Activated CD4-positive, CD25-positive, alpha-beta regulatory T cell treated with anti-CD3 and anti-CD28 coated beads, Interleukin-2, amount 50 U/mL, for 16 hours (primary cell): Measurements from ENCODE around the gene FGF22.
"Not testable (repeated sequence)": the region's sequence is repeated elsewhere in the genome, so short reads cannot be mapped to it uniquely, and the experiment has no call there.

ENCODE experiments used
- DNase-seq: peaks from one replicate; pipeline ENCODE4 v3.0.0-alpha.2; 2020; ENCODE audit warnings: low read depth, low spot score

FGF22 gene

DNA sequence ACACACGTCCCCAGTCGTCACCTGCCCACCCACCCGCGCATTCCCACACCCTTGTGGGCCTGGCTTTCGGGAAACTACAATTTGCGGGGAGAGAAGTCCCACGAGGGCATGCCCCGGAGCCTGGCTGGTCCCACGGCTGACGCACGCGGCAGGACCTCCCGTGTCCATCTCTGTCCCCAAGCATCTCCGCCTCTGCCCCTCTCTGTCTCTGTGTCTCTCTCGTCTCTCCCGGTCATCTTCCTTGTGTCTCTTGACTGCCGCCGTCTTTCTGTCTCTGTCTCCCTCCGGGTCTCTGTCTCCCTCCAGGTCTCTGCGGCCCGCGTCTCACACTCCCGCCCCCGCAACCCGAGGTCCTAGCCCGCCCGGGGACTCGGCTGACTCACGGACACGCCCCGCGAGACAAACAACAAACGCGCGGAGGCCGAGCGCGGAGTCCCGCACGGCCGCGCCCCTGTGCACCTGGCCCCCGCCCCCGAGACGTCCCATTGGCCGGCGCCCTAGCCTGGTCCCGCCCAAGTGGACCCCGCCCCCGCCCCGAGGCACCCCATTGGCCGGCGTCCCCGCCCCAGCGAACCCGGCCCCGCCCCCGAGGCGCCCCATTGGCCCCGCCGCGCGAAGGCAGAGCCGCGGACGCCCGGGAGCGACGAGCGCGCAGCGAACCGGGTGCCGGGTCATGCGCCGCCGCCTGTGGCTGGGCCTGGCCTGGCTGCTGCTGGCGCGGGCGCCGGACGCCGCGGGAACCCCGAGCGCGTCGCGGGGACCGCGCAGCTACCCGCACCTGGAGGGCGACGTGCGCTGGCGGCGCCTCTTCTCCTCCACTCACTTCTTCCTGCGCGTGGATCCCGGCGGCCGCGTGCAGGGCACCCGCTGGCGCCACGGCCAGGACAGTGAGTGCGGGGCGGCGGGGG is at the start of gene FGF22:
TSS of gene FGF22 (plus strand) at position 627 of the 908 bp plus-strand sequence. CDS start at position 674, 47 bp downstream.
- DNase-seq = peak; percentile 93

DNA sequence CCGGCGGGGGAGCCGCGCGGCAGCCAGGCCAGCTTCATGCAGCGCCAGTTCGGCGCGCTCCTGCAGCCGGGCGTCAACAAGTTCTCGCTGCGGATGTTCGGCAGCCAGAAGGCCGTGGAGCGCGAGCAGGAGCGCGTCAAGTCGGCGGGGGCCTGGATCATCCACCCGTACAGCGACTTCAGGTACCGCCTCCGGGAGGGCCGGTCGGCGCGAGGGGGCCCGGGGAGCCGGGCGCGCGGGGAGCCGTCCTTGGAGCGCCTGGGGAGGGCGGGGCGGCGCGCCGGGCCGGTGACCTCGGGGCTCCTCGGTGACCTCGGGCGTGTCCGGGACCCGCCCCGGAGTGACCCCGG is 49.3 kb upstream of the FGF22 start:
- no peak for DNase-seq

DNA sequence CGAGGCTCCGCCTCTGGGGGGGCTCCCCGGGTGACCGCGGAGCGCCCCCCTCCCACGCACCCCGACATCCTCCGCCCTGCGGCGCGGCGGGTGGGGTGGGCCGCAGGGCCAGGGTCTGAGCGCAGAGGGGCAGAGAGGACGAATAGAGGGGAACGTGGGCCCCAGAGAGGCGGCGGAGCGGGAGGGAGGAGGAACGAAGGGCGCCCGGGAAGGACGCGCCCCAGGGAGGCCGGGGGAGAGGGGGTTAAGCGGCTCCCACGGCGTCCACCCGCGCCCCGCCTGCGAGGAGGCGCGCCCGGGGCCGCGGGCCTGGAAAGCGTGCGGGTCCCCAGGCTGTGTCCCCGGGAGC is 49.0 kb upstream of the FGF22 start:
- DNase-seq = no peak

DNA sequence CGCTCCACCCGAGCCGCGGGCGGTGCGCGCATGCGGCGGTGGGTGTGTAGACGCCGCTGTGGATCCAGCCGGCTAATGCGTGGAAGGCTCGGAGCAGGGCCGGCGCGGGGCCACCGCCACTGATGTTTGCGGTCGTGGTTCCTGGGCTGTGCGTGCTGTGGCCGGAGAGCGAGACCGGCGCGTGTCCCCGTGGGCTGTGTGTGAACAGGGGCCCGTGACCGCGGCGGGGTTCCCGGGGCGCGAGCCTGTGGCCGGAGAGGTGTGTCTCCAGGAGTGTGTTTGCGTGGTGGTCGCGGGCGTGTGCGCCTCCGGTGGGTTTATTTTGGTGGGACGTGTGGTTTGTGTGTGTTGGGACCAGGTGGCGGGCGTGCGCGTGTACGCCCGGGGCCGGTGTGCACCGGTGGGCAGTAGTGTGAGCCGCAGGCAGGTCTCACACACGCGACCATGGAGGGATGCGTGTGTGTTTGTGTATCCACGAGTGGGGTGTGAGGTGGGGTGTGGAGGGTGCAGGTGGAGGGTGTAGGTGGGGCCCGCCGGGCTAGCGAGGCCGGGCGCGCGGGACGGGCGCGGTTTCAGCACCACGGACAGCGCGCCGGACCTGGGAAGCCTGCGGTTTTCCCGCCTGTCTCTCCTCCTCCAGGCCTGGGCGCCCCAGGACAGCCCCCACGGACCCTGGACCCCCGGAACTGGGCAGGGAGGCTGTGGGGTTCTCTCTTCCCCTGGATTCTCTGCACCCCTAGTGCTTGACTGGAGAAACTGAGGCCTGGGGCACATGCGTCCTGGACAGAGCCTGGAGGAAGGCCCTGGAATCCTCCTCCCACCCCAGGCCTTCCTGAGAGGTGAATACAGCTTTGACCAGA is 48.4 kb upstream of the FGF22 start:
- DNase-seq = no peak

DNA sequence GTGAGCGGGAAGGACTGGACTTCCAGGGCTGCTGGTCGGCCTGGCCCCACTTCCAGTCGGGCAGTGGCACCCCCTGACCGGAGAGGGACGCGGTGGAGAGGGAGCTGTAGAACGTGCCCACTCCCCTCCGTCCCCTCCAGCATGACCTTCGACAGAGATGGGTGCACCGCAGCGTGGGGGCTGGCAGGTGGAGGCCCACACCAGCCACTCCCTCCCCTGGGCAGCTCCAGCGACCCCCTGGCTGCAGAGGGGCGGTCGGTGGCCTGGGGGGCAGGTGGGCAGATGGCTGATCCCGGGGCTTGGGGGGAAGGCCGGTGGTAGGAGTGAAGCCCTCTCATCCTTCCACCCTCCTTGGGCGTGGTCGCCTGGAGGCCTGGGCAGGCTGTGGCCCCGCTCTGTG is 47.6 kb upstream of the FGF22 start:
- no peak for DNase-seq

DNA sequence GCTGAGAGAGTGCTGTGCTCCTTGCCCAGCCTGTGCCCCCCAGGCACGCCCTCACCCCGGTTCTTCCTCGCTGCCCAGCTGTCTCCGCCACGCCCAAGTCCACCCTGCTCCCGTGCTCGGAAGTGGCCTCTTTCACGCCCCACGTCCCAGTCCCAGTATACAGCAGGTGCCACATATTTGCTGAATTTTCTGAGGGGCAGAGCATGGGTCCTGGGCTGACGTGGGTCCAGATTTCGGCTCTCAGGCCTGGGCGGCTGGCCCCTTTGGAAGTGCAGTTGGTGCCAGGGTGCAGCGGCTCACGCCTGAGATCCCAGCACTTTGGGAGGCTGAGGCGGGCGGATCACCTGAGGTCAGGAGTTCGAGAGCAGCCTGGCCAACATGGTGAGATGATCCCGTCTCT is 46.6 kb upstream of the FGF22 start:
- no peak for DNase-seq

DNA sequence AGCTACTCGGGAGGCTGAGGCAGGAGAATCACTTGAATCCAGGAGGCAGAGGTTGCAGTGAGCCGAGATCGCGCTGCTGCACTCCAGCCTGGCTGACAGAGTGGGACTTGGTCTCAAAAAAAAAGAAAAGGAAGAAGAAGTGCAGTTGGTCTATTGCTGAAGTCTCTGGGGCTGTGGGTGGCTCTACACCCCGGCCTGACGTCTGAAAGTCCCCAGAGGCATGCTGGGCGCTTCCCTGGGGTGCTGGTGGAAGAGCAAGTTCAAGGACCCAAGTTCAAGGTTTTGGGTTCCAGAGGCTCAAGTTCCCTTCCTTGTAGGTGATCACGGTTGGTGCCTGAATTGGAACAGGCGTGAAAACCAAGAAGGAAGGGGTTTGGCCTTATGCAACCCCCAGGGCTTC is 46.2 kb upstream of the FGF22 start:
- no peak for DNase-seq

DNA sequence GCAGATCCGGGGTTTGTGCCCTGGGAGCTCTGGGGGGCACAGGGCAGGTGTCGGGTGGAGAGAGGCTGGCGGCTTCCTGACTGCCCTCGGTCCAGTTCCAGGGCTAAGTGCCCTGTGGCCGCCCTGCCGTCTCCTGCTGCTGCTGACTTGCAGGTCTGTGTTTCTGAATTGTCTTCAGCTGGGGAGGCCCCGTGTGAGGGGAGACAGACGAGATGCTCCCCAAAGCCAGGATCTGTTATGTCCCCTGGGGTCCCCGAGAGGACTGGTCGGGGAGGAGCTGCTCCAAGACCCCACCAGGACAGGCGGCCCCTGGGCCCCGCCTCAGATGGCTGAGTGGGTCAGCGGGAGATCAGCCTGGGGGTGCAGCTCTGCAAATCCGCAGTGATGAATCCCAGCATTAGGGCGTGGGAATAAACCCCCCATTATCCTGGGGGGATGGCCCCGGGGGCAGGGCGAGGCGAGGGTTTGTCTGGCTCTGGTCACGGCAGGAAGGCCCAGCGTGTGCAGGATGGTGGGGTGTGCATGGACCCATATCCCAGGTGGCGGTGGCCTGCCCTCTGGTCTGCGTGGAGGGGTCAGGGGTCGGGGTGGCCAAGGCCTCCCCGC is 45.3 kb upstream of the FGF22 start:
- DNase-seq = no peak

DNA sequence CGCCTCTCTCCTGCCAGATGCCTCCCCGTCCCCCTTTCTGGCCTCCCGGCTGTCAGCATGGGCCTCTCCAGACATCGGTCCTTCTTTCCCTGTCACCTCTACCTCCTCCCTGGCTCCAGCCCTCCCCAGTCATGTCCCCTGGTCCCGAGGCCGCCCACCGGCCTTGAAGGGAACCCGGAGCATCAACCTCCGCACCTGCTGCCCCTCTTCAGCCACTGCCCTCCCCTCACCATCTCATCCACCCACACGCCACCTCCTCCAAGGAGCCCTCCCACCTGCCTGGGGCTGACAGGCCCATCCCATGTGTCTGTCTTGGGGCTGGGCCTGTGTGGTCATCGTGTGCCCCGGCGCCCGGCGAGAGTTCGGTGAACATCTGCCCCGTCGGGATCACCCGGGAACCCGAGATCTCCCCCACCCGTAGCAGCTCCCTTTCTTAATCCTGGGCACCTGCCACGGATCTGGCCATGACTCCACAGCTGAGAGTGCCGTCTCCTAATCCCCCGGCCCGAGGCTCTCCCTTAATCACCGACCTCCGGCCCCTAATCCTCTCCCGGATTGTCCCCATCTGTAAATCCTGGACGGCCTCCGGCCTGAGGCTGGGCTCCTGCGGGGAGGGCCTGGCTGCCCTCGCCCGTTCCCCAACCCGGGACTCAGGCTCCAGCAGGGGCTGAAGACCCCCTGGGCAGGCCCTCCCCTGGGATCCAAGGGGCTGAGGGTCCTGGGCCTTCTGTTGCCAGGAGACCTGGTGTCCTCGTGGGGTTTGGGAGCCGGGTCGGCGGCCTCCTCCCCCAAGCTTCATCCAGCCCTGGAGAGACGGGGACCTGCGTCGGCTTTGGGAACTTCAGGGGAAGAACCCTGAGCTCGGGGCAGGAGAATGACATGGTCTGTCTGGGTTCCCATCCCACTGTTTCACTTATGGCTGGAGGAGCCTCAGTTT is 44.1 kb upstream of the FGF22 start:
- no peak for DNase-seq

DNA sequence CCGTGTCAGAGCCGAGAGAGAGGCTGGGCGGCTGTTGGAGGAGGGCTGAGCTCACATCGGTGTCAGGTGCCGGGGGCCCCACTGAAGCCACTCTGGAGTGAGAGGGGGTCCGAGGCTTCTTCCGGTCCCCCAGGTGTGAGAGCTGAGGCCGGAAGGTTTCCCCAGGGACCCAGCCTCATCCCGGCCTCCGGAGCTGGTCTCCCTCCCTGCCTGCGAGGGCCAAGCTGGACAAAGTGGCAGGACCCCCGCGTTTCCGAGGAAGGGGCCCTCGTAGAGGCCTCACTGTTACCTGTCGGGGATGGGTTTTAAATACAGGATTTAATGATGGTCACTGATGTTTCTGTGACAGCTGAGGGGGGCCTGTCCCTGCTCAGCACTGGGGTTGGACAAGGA is 43.4 kb upstream of the FGF22 start:
- no peak for DNase-seq

DNA sequence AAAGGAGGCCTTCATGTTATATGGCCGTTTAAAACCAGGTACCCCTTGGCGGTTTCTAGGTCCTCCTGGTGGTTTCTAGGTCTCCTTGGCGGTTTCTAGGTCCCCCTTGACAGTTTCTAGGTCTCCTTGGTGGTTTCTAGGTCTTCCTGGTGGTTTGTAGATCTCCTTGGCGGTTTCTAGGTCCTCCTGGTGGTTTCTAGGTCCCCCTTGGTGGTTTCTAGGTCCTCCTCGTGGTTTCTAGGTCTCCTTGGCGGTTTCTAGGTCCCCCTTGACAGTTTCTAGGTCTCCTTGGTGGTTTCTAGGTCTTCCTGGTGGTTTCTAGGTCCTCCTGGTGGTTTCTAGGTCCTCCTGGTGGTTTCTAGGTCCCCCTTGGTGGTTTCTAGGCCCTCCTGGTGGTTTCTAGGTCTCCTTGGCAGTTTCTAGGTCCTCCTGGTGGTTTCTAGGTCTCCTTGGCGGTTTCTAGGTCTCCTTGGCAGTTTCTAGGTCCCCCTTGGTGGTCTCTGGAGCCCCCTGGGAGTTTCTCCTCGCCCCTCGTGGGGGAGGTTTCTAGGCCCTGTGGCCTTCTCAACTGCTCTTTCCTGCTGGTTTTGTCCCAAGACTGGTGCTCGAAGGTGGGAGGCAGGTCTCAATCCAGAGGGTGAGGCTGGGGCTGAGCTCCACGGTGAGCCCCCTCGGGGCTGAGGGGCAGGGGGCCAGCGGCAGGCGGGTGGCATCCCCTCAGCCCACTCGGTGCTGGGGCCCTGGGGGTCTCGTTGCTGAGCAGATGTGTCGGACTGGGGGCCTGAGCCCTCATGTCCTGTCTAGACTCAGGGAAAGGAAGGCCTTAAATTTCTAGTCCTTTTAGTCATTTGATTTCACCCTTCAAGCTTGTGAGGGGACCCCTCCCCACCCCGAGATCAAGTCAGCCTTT is 42.0 kb upstream of the FGF22 start:
- no peak for DNase-seq

DNA sequence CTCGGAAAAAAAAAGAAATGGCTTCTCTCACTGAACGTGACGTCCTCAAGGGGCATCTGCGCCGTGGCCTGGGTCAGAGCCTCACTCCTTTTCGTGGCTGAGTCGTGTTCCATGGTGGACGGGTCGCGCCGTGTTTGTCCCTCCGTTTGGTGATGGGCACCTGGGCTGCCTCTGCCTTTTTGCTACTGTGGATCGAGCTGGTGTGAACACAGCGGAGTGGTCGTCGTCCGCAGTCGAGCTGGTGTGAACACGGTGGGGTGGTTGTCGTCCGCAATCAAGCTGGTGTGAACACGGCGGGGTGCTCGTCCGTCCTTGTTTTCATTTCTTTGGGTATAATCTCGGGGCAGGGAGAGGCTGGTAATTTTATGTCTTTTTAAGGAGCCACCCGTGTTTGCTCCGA is 38.4 kb upstream of the FGF22 start:
- no peak for DNase-seq

DNA sequence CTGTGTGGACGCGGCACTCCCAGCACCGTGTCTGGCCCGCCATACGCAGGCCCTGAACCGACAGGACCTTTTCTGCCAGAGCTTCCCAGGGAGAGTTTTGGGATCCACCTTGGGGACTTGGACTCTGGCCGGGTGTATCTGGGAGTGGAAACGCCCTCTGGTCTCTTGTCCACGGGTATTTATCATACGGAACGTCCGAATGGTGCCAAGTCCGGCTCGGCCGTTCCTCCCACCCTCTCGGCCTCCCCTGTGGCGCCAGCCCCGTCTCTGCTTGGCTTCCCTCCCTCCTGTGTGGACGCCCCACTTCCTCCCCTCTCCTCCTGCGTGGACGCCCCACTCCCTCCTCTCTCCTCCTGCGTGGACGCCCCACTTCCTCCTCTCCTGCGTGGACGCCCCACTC is 37.9 kb upstream of the FGF22 start:
- no peak for DNase-seq

DNA sequence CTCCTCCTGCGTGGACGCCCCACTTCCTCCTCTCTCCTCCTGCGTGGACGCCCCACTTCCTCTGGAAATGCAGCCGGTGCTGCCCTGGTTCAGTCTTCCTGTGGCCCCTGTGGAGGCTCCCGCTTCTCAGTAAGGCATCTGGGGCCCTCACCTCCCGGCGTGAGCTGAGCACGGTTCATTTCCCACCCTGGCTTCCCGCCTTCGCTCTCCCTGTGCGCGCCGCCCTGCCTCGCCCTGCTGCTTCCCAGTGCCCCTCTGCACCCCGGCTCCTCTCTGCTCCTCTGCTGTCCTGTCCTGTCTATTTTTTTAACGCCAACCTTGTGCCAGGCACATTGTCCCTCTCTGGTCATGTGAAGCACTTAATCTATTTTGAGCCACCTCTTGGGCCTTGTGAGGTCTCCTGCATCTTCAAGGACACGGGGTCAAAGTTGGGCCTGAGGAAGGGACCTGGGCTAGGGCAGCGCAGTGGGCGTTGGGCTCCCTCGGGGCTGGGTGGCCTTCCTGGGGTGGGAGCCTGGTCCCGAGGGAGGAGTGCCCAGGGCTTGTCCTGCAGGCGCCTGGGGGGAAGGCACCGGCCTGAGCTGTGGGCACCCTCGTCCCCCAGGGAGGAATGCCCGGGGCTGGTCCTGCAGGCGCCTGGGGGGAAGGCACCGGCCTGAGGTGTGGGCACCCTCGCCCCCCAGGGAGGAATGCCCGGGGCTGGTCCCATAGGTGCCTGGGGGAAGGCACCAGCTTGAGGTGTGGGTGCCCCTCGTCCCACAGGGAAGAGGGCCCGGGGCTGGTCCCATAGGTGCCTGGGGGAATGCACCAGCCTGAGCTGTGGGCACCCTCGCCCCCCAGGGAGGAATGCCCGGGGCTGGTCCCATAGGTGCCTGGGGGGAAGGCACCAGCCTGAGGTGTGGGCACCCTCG is 37.0 kb upstream of the FGF22 start:
- DNase-seq = no peak

DNA sequence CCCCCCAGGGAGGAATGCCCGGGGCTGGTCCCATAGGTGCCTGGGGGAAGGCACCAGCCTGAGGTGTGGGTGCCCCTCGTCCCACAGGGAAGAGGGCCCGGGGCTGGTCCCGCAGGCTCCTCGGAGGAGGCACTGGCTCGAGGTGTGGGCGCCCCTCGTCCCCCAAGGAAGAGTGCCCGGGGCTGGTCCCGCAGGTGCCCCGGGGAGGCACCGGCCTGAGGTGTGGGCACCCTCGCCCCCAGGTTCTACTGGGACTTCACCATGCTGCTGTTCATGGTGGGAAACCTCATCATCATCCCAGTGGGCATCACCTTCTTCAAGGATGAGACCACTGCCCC is 36.4 kb upstream of the FGF22 start:
- not testable (repeated sequence) for DNase-seq

DNA sequence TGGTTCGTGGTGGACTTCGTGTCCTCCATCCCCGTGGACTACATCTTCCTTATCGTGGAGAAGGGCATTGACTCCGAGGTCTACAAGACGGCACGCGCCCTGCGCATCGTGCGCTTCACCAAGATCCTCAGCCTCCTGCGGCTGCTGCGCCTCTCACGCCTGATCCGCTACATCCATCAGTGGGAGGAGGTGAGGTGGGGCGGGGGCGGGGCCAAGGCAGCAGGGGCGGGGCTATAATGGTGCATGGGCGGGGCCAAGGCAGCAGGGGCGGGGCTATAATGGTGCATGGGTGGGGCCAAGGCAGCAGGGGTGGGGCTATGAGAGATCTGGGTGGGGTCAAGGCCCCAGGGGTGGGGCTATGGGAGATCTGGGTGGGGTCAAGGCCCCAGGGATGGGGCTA is 35.9 kb upstream of the FGF22 start:
- DNase-seq = not testable (repeated sequence)

DNA sequence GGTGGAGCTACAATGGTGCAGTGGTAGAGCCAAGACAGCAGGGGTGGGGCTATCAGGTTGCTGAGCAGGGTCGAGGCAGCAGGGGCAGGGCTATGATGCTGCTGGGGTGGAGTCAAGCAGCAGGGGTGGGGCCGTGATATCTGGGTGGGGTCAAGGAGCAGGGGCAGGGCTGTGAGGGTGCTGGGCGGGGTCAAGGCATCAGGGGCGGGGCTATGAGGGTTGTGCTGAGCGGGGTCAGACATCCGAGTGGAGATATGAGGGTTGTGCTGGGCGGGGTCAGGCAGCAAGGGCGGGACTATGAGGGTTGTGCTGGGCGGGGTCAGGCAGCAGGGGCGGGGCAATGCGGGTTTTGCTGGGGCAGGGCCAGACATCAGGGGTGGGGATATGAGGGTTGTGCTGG is 35.3 kb upstream of the FGF22 start:
- DNase-seq = no peak

DNA sequence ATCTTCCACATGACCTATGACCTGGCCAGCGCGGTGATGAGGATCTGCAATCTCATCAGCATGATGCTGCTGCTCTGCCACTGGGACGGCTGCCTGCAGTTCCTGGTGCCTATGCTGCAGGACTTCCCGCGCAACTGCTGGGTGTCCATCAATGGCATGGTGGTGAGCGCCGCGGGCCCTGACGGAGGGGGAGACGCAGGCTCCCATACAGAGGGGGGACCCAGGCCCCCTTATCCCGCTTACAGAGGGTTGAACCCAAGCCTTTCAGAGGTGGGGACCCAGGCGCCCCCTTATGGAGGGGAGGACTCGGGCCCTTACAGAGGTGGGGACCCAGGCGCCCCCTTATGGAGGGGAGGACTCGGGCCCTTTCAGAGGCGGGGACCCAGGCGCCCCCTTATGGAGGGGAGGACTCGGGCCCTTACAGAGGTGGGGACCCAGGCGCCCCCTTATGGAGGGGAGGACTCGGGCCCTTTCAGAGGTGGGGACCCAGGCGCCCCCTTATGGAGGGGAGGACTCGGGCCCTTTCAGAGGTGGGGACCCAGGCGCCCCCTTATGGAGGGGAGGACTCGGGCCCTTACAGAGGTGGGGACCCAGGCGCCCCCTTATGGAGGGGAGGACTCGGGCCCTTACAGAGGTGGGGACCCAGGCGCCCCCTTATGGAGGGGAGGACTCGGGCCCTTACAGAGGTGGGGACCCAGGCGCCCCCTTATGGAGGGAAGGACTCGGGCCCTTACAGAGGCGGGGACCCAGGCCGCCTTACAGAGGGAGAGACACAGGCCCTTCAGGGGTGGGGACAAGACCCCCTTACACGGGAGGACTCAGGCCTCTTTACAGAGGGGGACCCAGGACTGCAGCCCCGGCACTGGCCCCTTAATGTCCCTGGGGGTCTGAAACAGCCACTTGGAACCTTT is 34.4 kb upstream of the FGF22 start:
- DNase-seq = not testable (repeated sequence)
